ENCODE results near the gene SPATA13.
A peak's percentile ranks its signal among the peaks of the same experiment; 100 is the strongest.
"Not testable (repeated sequence)": the region's sequence is repeated elsewhere in the genome, so short reads cannot be mapped to it uniquely, and the experiment has no call there.

SPATA13 gene

DNA sequence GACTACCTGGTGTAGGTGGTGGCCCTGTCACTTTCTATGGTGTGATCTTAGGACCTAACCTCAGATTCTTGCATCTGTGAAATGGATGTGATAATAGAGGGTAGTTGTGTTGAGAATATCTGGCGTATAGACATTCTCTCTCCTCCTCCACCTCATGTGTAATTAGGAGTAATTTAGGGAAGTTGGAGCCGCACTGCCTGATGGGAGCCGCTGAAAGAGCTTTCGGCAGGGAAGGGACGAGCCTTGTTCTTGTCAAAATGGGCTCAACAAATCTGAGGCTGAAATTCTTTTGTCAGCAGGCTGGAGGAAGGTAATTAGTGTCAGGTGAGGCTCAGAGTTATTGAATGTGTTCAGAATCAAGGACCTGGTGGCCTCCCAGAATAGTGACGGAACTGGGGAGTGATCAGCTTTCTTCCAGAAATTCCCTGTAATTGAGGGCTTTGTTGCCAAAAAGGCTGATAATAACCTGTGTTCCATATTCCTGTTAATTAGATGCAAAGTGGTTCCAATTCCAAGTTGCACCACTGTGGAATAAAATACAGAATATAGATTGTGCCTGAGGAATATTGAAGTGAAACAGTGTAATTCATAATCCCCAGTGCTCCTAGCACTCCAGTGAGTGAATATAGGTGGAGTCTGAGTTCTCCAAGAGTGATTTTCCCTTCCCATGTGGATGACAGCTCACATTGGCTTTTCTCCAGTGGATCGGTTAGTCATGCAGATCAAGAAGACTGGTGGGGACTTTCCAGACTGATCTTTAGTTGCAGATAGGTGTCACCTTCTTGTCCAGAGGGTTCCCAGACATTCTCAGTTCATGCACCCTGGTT lies 47.5 kb downstream of the SPATA13 start:
- FAIRE-seq, result peak; percentile 52
- peak; percentile 15 for DNase-seq (ENCODE audit: insufficient read length, low spot score)
- no peak for TF ChIP-seq POLR2A (IDR thresholded peaks at IDR 0.05; ENCODE audit: low read depth, low read length)

DNA sequence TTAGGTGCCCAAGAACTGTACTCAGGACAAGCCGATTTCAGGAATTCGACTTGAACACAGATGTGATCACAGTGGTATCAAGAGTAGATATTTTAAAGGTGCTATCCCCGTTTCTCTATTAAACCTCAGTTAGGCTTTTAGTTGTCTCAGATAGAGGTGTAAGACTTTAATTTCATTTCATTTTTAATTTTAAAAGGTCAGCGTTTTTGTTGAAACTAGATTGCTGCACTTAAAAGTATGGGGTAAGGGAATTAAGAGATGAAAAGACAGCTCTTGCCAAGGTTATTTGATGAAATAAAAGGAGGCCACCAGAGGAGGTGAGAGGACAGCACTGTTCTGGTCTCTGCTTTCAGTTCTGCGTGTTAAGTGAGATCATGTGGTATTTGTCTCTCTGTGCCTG lies 48.6 kb downstream of the SPATA13 start:
- TF ChIP-seq POLR2A (IDR thresholded peaks at IDR 0.05; ENCODE audit: low read depth, low read length), result no peak
- DNase-seq (ENCODE audit: insufficient read length, low spot score) (no peak), FAIRE-seq (no peak)

DNA sequence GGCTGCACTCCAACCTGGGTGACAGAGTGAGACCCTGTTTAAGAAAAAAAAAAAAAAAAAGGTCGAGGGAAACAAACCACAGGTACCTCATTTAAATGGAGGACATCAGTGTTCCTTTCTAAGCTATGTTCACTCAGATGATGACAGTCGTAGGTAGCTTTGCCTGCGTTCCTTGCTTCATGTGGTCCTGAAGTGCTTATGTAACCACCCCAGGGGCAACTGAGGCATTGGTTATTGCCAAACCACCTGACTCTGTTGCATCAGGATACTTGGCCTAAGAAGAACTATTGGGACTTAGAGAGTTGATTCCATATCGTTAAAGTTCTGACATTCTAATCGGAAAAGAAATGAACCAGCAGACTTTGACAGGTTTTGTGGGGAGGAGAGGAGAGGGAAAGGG lies 51.7 kb downstream of the SPATA13 start:
- no peak for DNase-seq (ENCODE audit: insufficient read length, low spot score)
- FAIRE-seq, result no peak
- TF ChIP-seq POLR2A (IDR thresholded peaks at IDR 0.05; ENCODE audit: low read depth, low read length), result no peak

DNA sequence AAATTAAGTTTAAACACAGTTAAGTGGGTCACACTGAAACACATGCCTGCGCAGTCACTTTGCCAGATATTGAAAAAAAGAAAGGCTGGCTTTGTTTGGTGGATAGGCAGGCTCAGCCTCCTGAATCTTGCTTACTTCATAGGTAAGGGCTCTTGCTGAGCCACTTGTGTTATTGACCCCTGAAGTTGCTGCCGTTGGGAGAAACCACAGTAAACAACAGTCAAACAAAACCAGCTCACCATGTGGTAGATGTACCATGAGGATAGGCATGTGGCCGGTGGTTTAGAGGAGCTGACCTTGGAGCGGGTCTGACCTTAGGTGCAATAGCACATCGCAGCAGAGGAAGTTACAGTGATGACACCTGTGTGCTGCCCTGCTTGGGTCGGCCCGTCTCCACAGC lies 52.2 kb downstream of the SPATA13 start:
- FAIRE-seq (no peak), DNase-seq (ENCODE audit: insufficient read length, low spot score) (no peak)
- TF ChIP-seq POLR2A (IDR thresholded peaks at IDR 0.05; ENCODE audit: low read depth, low read length), result no peak

DNA sequence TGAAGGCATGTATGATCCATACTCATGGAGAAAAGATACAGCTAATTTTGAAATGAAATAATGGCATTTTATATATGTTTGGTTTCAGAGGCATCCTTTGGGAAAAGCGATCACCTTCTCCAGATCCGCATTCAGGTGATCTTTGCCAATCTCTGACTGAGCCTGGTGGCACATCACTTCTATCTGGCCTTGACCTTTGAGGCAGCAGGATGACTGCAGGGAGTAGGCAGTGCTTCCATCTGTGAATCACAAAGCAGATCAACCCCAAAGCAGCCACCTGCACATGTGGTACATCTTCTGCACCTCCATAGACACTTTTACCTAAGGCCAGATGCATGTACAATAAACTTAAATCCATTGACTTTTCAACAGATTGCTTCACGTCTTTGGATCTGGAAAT lies 53.4 kb downstream of the SPATA13 start:
- DNase-seq (ENCODE audit: insufficient read length, low spot score) (no peak), FAIRE-seq (no peak)
- no peak for TF ChIP-seq POLR2A (IDR thresholded peaks at IDR 0.05; ENCODE audit: low read depth, low read length)

DNA sequence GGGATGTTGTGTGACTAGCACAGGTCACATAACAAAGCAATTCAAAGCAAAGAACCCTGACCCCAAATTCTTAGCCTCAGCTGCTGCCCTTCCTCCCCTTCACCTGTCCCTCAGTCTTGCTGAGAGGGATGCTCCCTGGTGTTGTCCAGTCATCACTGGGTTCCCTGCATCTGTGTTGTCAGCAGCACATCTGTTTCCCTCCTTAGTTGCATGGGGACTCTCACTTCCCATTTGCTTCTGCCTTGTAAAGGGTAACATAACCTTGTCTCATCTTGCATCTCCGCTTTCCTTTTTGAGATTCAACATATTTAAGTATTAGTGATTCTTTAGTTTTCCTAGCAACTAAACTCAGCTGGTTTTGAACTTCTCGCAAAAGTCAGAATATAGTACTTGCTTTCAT lies 54.0 kb downstream of the SPATA13 start:
- FAIRE-seq (no peak), DNase-seq (ENCODE audit: insufficient read length, low spot score) (no peak)
- TF ChIP-seq POLR2A (IDR thresholded peaks at IDR 0.05; ENCODE audit: low read depth, low read length), result no peak

DNA sequence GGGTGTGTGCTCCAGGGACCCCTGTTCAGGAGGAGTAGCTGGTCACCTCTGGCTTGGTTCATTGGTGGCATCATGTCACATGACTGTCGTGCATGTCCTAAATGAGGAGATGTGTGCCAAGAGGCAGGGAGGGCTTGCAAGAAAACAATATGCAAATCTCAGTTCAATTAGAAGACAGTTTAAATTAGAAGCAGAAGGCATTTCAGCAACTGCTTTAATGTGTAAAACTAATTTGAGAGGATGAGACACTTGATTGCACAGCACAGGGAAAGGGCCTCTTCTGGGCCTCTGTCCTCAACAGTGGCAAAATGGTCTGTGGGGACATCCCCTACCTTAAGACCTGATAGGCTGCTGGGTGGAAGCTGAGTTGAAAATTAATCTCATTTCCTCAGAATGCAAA lies 54.6 kb downstream of the SPATA13 start:
- FAIRE-seq (no peak), DNase-seq (ENCODE audit: insufficient read length, low spot score) (no peak)
- TF ChIP-seq POLR2A (IDR thresholded peaks at IDR 0.05; ENCODE audit: low read depth, low read length), result no peak

DNA sequence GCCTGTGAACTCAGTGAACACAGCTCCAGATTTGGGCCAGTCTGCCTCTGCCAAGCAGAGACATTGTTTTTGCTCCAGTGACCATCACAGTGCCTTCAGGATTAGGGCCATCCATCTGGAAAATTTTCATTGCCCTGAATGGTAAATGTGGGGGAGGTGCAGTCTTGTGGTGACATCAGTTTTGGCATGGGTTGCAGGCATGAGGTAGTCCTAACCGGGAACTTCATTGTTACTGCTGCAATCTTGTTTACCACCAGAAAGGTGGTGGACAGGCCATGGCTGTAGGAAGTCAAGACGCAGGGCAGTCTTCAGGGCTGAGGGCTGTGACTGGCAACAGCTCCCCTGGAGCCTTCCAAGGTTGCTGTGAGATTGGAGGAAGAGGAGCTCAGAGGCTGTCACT lies 55.2 kb downstream of the SPATA13 start:
- TF ChIP-seq POLR2A (IDR thresholded peaks at IDR 0.05; ENCODE audit: low read depth, low read length), result no peak
- FAIRE-seq, result no peak
- no peak for DNase-seq (ENCODE audit: insufficient read length, low spot score)

DNA sequence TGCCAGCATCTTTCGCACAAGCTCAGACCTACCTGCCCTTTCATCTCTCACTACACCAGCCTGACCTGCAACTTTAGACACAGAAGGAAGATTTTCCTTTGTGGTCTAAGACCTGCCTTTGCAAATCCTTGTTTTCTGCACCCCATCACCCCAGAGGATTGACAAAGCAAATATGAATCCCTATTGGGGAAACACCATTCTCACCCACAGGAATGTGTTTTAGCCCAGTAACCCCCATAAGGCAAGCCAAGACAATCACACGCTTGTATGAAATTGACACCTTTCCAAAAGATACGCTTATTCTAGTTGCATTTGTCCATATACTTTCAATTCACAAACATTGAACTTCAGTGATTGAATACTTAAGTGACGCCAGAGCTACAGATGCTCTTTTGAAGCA lies 55.7 kb downstream of the SPATA13 start:
- TF ChIP-seq POLR2A (IDR thresholded peaks at IDR 0.05; ENCODE audit: low read depth, low read length), result no peak
- DNase-seq (ENCODE audit: insufficient read length, low spot score) (no peak), FAIRE-seq (no peak)

DNA sequence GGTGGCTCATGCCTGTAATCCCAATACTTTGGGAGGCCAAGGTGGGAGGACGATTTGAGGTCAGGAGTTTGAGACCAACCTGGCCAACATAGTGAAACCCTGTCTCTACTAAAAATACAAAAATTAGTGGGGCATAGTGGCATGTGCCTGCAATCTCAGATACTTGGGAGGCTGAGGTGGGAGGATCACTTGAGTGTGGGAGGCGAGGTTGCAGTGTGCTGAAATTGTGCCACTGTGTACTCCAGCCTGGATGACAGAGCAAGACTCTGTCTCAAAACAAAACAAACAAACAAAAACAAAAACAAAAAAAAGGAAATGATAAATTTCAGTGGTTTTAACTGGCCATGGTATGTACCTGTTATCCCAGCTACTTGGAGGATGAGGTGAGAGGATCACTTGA lies 56.3 kb downstream of the SPATA13 start:
- FAIRE-seq; DNase-seq (ENCODE audit: insufficient read length, low spot score): not testable (repeated sequence)

DNA sequence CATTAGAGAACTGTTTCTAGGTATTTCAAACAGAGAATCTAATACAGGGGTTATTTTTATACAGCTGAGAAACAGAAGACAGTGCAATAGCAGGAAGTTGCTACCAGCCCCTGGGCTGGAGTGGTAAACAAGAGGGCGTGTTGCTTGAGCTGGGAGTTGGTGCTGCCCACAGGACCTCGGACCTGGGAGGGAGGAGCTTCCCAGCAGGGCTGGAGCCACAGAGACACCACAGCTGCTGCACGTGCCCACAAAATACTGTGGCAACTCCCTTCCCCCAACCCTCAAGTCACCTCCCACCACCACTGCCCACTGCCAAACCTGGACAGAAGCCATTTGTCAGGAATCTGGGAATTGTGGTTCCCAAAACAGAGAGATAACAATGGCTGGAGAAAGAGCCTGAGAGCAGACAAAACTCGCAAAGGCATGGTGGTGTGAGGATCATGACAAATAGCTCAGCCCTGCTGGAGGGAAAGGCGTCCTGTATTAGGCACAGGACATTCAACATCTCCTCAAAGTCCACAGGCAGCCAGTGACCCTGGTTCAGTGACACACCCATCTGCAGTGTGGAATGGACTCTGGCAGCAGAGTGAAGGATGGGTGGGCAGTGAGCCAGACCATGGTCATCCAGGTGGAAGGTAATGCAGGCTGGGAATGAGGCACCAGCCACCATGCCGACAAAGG lies 57.2 kb downstream of the SPATA13 start:
- no peak for DNase-seq (ENCODE audit: insufficient read length, low spot score)
- no peak for TF ChIP-seq POLR2A (IDR thresholded peaks at IDR 0.05; ENCODE audit: low read depth, low read length)
- no peak for FAIRE-seq

DNA sequence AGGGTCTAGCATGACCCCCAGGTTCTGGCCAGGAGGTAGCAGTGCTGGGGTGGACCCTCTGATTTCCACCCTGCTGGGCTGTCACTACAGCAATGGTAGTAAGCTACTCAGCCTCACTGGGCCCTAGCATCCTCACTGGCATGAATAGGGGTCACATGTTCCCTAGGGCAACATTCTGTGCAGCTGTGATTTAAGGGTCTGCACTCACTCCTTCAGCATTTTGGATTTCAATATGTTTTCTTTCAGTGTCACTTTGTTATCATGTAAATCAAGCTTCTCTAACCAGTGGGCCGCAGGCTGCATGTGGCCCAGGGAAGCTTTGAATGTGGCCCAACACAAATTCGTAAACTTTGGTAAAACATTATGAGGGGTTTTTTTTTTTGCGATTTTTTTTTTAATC lies 57.8 kb downstream of the SPATA13 start:
- DNase-seq (ENCODE audit: insufficient read length, low spot score) (no peak), FAIRE-seq (no peak)
- TF ChIP-seq POLR2A (IDR thresholded peaks at IDR 0.05; ENCODE audit: low read depth, low read length), result no peak

DNA sequence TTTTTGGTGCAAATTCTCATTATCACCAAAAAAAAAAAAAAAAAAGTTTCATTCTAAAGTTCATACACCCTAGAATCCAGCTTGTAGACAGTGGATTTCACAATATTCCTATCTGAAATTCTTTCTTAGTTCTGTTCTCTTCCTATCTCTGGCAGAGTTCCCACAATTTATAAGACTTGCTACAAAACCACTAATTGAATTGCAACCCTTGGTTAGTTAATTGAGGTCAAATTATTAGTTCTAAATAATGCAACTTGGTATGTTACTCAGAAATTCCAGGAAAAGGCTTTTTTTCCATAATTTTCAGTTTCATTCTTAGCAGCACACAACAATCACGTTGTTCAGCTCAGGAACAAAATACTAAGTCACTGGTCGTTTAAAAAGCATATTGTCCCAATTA lies 58.5 kb downstream of the SPATA13 start:
- no peak for DNase-seq (ENCODE audit: insufficient read length, low spot score)
- no peak for TF ChIP-seq POLR2A (IDR thresholded peaks at IDR 0.05; ENCODE audit: low read depth, low read length)
- no peak for FAIRE-seq

DNA sequence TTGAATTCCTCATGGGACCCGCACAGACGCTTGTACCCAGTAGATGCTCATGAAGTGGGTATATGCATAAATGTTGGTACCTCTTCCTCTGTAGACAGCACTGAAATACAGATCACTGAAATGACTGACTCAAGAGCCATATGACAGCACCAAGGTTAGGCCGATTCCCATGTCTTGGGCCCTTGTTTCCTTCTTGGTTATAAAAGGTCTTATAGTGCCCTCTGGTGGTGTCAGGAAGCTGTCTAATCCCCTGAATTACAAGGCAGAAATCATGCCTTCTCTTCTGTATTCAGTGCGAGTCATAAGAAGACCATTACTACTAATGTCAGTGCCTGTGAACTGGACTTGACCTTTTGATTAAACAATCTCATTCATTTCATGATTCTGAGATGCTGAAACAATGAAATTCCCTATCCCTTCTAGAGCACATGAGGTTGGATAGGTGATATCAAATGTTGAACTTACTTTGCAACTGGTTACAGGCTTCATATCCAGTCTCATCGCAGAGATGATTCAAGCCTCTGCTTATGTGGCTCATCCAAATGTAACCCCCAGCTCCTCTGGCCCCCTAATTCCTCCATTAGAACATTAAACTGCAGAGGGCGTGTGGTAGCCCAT lies 59.7 kb downstream of the SPATA13 start:
- no peak for TF ChIP-seq POLR2A (IDR thresholded peaks at IDR 0.05; ENCODE audit: low read depth, low read length)
- DNase-seq (ENCODE audit: insufficient read length, low spot score) (peak; percentile 37), FAIRE-seq (no peak)

DNA sequence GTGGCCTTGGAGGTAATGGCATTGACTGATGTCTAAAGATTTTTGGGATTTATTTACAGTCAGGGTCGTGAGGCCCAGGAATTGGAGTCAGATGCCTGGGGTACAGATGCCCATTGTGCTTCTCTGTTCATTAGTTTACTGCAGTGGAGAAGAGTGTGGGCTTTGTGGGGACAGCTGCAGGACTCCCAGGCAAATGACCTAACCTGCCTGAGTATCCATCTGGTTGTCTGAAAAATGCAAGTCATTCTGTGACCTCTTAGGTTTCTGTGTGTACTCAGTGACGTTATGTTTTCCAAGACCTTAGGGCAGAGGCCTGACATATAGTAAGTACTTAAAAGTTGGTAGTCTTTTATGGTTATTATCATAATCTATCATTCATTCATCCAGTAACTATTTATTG lies 60.5 kb downstream of the SPATA13 start:
- no peak for DNase-seq (ENCODE audit: insufficient read length, low spot score)
- no peak for FAIRE-seq
- no peak for TF ChIP-seq POLR2A (IDR thresholded peaks at IDR 0.05; ENCODE audit: low read depth, low read length)
